GM12878 (cell line): Measurements from ENCODE around the gene ADCY5. TPM values are rescaled to one million over a fixed set of nuclear protein-coding genes. Genes with fewer than 3 reads are reported as not detected.

ENCODE experiments used
- ATAC-seq: fragments of 200-7000 bp; cut with Tn5 transposase; 3 replicates; pipeline ENCODE4 v1.9.1; 2020; ENCODE audit warnings: mild to moderate bottlenecking, moderate library complexity
- BruUV-seq: library from RNA; stranded (reverse); fragments of 400-500 nt; replicated peaks from 2 replicates; lab custom pipeline; 2021; lab: Mats Ljungman, UMichigan
- CTCF ChIA-PET: fragments of 300-600 bp; sonication (Branson Sonifier 250); formaldehyde crosslinking; extraction: SDS; loops from one replicate; lab custom pipeline; 2021; ENCODE audit warnings: inconsistent platforms; lab: Yijun Ruan, JAX
- POLR2A ChIA-PET: fragments of 350-600 bp; formaldehyde crosslinking; extraction: SDS; loops from one replicate; lab custom pipeline; 2021; ENCODE audit warnings: inconsistent platforms; lab: Charles Lee
- RAD21 ChIA-PET: fragments of 300-600 bp; sonication (Branson Sonifier 250); formaldehyde crosslinking; loops from one replicate; lab custom pipeline; 2023; ENCODE audit warnings: antibody characterized with exemption; ENCODE audit not compliant: unreplicated experiment; lab: Charles Lee
- SMC1A ChIA-PET: fragments of 300-600 bp; sonication (Branson Sonifier 250); formaldehyde crosslinking; loops from one replicate; lab custom pipeline; 2023; ENCODE audit not compliant: unreplicated experiment, uncharacterized antibody; lab: Charles Lee
- DNase-seq: peaks from one replicate; pipeline ENCODE4 v3.0.0-alpha.2; 2011; ENCODE audit warnings: low read depth, low spot score
- FAIRE-seq: peaks from 3 replicates; lab custom pipeline; 2011; peaks lifted over from hg19 to GRCh38; lab: Jason Lieb, UNC
- H2AFZ ChIP-seq: 2 replicates; pipeline ENCODE4 v1.6.0; 2011; ENCODE audit warnings: low read depth, low read length, control low read depth; ENCODE audit not compliant: control insufficient read depth
- H3K27ac ChIP-seq: 2 replicates; pipeline ENCODE4 v1.5.1; 2011; ENCODE audit warnings: control low read depth; ENCODE audit not compliant: control insufficient read depth, insufficient read depth
- H3K27me3 ChIP-seq, 2 experiments: replicated peaks in 1 of 2; 2 replicates each; pipeline versions ENCODE4 v1.6.0 to v1.6.1; 2011; ENCODE audit warnings: low read length in 1 of 2; ENCODE audit not compliant: control insufficient read depth in 2 of 2, insufficient read depth in 2 of 2
- H3K36me3 ChIP-seq, 2 experiments: 2 replicates each; pipeline ENCODE4 v1.5.1; 2011; ENCODE audit warnings: low read length in 1 of 2; ENCODE audit not compliant: control insufficient read depth in 2 of 2, insufficient read depth in 2 of 2
- H3K4me1 ChIP-seq: 2 replicates; pipeline ENCODE4 v1.6.1; 2011; ENCODE audit warnings: mild to moderate bottlenecking, low read length, moderate library complexity, mixed read lengths; ENCODE audit not compliant: control insufficient read depth, insufficient read depth
- H3K4me2 ChIP-seq: 2 replicates; pipeline ENCODE4 v1.6.0; 2011; ENCODE audit warnings: control low read depth; ENCODE audit not compliant: control insufficient read depth, insufficient read depth
- H3K4me3 ChIP-seq: fragments of 200-600 bp; sonication (generic); 2 replicates; pipeline ENCODE4 v1.5.1; 2016
- H3K79me2 ChIP-seq: 2 replicates; pipeline ENCODE4 v1.6.0; 2011; ENCODE audit warnings: low read length; ENCODE audit not compliant: control insufficient read depth, insufficient read depth
- H3K9ac ChIP-seq: 2 replicates; pipeline ENCODE4 v1.8.0; 2011; ENCODE audit warnings: low read length, control low read depth, mixed read lengths; ENCODE audit not compliant: control insufficient read depth, insufficient read depth
- H3K9me3 ChIP-seq: replicated peaks from 3 replicates; pipeline ENCODE4 v1.5.1; 2011; ENCODE audit warnings: mild to moderate bottlenecking, low read length; ENCODE audit not compliant: control insufficient read depth, insufficient read depth
- H4K20me1 ChIP-seq: 2 replicates; pipeline ENCODE4 v1.6.0; 2011; ENCODE audit not compliant: control insufficient read depth, insufficient read depth
- ATF7 ChIP-seq: fragments of 450-650 bp; IDR thresholded peaks from 2 replicates; pipeline ENCODE4 v1.6.1; 2016; ENCODE audit warnings: low read depth, mild to moderate bottlenecking
- CEBPZ ChIP-seq: fragments of 150-350 bp; IDR thresholded peaks from 2 replicates; pipeline ENCODE4 v1.6.1; 2016; ENCODE audit warnings: low read depth, low read length
- E4F1 ChIP-seq: fragments of 450-650 bp; IDR thresholded peaks from 2 replicates; pipeline ENCODE4 v1.6.1; 2018; ENCODE audit warnings: borderline replicate concordance, mild to moderate bottlenecking; ENCODE audit not compliant: partially characterized antibody
- EED ChIP-seq: sonication (generic); IDR thresholded peaks from 2 replicates; pipeline ENCODE4 v1.6.1; 2016; ENCODE audit warnings: antibody characterized with exemption, low read depth
- ETV6 ChIP-seq, 2 experiments: fragments of 450-650 bp in 1 of 2; IDR thresholded peaks in 1 of 2; conservative IDR thresholded peaks in 1 of 2; 2 replicates each; pipeline ENCODE4 v1.6.1; 2014; ENCODE audit warnings: antibody characterized with exemption in 1 of 2, borderline replicate concordance in 1 of 2, low read depth in 1 of 2, mild to moderate bottlenecking in 1 of 2, moderate library complexity in 1 of 2
- FOS ChIP-seq: IDR thresholded peaks from 3 replicates; pipeline ENCODE4 v1.6.1; 2011; ENCODE audit warnings: borderline replicate concordance; ENCODE audit not compliant: insufficient read length; ENCODE audit errors: extremely low read depth
- IRF3 ChIP-seq: fragments of 450-650 bp; IDR thresholded peaks from 2 replicates; pipeline ENCODE4 v1.6.1; 2014; ENCODE audit warnings: mild to moderate bottlenecking
- JUNB ChIP-seq: IDR thresholded peaks from 2 replicates; pipeline ENCODE4 v1.6.1; 2016; ENCODE audit warnings: antibody characterized with exemption, mild to moderate bottlenecking
- MYC ChIP-seq: IDR thresholded peaks from 2 replicates; pipeline ENCODE4 v1.6.1; 2011; ENCODE audit warnings: mild to moderate bottlenecking, low read length, moderate library complexity, inconsistent platforms; ENCODE audit not compliant: insufficient read depth, insufficient replicate concordance, insufficient read length, severe bottlenecking
- POU2F2 ChIP-seq: IDR thresholded peaks from 3 replicates; pipeline ENCODE4 v1.6.1; 2011; ENCODE audit warnings: low read depth, mild to moderate bottlenecking, low read length, borderline replicate concordance
- STAT1 ChIP-seq: fragments of 450-650 bp; conservative IDR thresholded peaks from 2 replicates; pipeline ENCODE4 v1.6.1; 2014; ENCODE audit warnings: antibody characterized with exemption, mild to moderate bottlenecking
- SUZ12 ChIP-seq: fragments of 200-600 bp; sonication (generic); IDR thresholded peaks from one replicate; pipeline ENCODE4 v1.6.1; 2018; ENCODE audit warnings: antibody characterized with exemption, mild to moderate bottlenecking; ENCODE audit not compliant: unreplicated experiment
- TCF12 ChIP-seq: IDR thresholded peaks from 2 replicates; pipeline ENCODE4 v1.6.1; 2011; ENCODE audit warnings: low read depth, mild to moderate bottlenecking, low read length
- ZNF24 ChIP-seq: fragments of 450-650 bp; IDR thresholded peaks from 2 replicates; pipeline ENCODE4 v1.6.1; 2017; ENCODE audit warnings: antibody characterized with exemption, mild to moderate bottlenecking
- WGBS: methylation state at CpG from one replicate; pipeline ENCODE4 v1.1.6; 2016; ENCODE audit warnings: low lambda C conversion rate; ENCODE audit not compliant: insufficient replicate concordance, insufficient coverage; ENCODE audit errors: missing lambda C conversion rate; 5-methylcytosine and 5-hydroxymethylcytosine counted together
- in situ Hi-C: fragments of 300-500 bp; cut with MboI; formaldehyde crosslinking; loops from 9 replicates; pipeline ENCODE4 v1.14.3; 2018; ENCODE audit warnings: mixed read lengths
- intact Hi-C: fragments of 100-400 bp; cut with micrococcal nuclease; formaldehyde crosslinking; loops from one replicate; pipeline ENCODE4 v1.14.2; 2022; ENCODE audit not compliant: unreplicated experiment
- polyA plus RNA-seq, 11 experiments: library from polyadenylated mRNA; depleted of rRNA in 4 of 11; unstranded in 6 of 11; stranded (reverse) in 5 of 11; fragments of >200 nt; fragmentation: Nextera tagmentation in 4 of 11; fragmentation: Illumina TruSeq in 1 of 11; extraction: Ambion mirVana in 4 of 11; extraction: Trizol in 1 of 11; gene quantifications; 1 replicate in 1 of 11; 2 replicates in 10 of 11; pipeline versions ENCODE4 v1.2.1 to v1.2.3, GENCODE V29; 2011 to 2016; ENCODE audit warnings: inconsistent platforms in 2 of 11, missing spikeins in 2 of 11, low read depth in 1 of 11
- total RNA-seq, 4 experiments: library from RNA; depleted of rRNA in 3 of 4; stranded (reverse); fragments of >200 nt in 3 of 4; fragmentation: Illumina TruSeq in 1 of 4; extraction: Trizol in 1 of 4; gene quantifications; 2 replicates each; pipeline versions ENCODE4 v1.2.1 to v1.2.3, GENCODE V29; 2013 to 2021

The ADCY5 gene
- total and polyA plus RNA-seq, 10 of the 15 experiments (the other 5 are each of a cell fraction or from before 2014, with no cell fraction given) = under 0.01 to 0.24 (median 0.02) TPM; not detected in 4

DNA sequence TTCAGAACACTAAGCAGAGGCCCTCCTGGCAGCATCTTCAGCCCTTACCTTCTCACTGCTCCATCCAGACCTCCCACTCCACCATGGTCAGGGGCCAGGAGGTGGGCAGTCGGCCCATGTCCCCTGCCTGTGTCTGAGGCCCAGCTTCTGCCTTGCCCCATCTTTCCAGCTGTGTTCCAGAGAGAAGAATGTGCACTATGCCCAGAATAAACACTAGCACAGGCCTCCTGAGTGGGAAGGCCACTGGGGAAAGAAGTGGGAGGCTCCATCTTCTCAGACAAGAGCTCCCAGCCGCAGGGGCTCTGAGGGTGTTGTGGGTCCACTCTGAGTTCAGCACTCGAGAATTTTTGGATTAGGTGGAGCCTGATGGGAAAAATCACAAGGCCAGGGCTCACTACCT is 44.5 kb downstream of the ADCY5 start:
- WGBS = 9% methylated on average over 3 of the region's 3 CpGs
- intact Hi-C loops = no loop called here
- no peak for TF ChIP-seq EED
- no peak for TF ChIP-seq POU2F2
- no peak for TF ChIP-seq ETV6 (conservative IDR thresholded peaks at IDR 0.05 in 1 of 2, IDR thresholded peaks at IDR 0.05 in 1 of 2; ENCODE audit: borderline replicate concordance in 1 of 2, low read depth in 1 of 2)
- no peak for TF ChIP-seq ZNF24
- no peak for TF ChIP-seq FOS
- no peak for TF ChIP-seq IRF3
- no peak for TF ChIP-seq CEBPZ
- no peak for TF ChIP-seq E4F1
- TF ChIP-seq SUZ12 = no peak
- TF ChIP-seq ATF7 = no peak
- TF ChIP-seq TCF12 = no peak
- no peak for TF ChIP-seq JUNB
- TF ChIP-seq MYC = no peak
- TF ChIP-seq STAT1 = no peak
- TF ChIP-seq, all 136 proteins: peak for 0
- no peaks in the 10 kb centered on the region for H3K79me2 ChIP-seq
- ATAC-seq (no peak), FAIRE-seq (no peak), DNase-seq (no peak)
- no peak overlapping the region for H3K27ac ChIP-seq
- H3K4me1 ChIP-seq = no peaks in the 10 kb centered on the region
- ChIA-PET RAD21 (no interaction called here), CTCF (no interaction called here), POLR2A (no interaction called here), SMC1A (no interaction called here)
- in situ Hi-C loops = no loop called here
- BruUV-seq = no TSS peak
- no peaks in the 10 kb centered on the region for H4K20me1 ChIP-seq
- H3K4me3 ChIP-seq = no peak overlapping the region
- peaks cover 0 to 6% of the 10 kb centered on the region in 2 experiments; a peak in 2 of 4 replicates for H3K27me3 ChIP-seq
- H2AFZ ChIP-seq = no peak overlapping the region
- no peaks in the 10 kb centered on the region for H3K36me3 ChIP-seq
- H3K9ac ChIP-seq = no peak overlapping the region
- H3K9me3 ChIP-seq = no peaks in the 10 kb centered on the region
- H3K4me2 ChIP-seq = no peak overlapping the region
